DOHH2 (cell line): ENCODE data around the gene CR2.
"Not testable (repeated sequence)": the region's sequence is repeated elsewhere in the genome, so short reads cannot be mapped to it uniquely, and the experiment has no call there.

Experiments used
- H3F3A ChIP-seq: fragments of 200-600 bp; sonication (generic), shearing (Covaris generic); 2 replicates; pipeline ENCODE4 v1.6.0; 2016; ENCODE audit warnings: antibody characterized with exemption, mild to moderate bottlenecking; ENCODE audit not compliant: control insufficient read depth, insufficient read depth
- H3K27ac ChIP-seq: fragments of 200-600 bp; sonication (generic); 2 replicates; pipeline ENCODE4 v1.5.1; 2014; ENCODE audit warnings: low read depth, mild to moderate bottlenecking, low read length, moderate library complexity
- H3K27me3 ChIP-seq: fragments of 200-600 bp; sonication (generic); 2 replicates; pipeline ENCODE4 v1.6.1; 2014; ENCODE audit warnings: mild to moderate bottlenecking, low read length, mixed read lengths; ENCODE audit not compliant: control insufficient read depth
- H3K36me3 ChIP-seq: fragments of 200-600 bp; sonication (generic); 2 replicates; pipeline ENCODE4 v1.6.1; 2014; ENCODE audit warnings: mild to moderate bottlenecking, low read length, moderate library complexity, mixed read lengths; ENCODE audit not compliant: control insufficient read depth
- H3K4me1 ChIP-seq: fragments of 200-600 bp; sonication (generic); 2 replicates; pipeline ENCODE4 v1.6.1; 2014; ENCODE audit warnings: mild to moderate bottlenecking, low read length, mixed read lengths; ENCODE audit not compliant: control insufficient read depth
- H3K4me2 ChIP-seq: fragments of 200-600 bp; sonication (generic); 2 replicates; pipeline ENCODE4 v1.6.0; 2014; ENCODE audit warnings: mild to moderate bottlenecking, low read length, moderate library complexity
- H3K4me3 ChIP-seq: fragments of 200-600 bp; sonication (generic); 2 replicates; pipeline ENCODE4 v1.5.1; 2014; ENCODE audit warnings: mild to moderate bottlenecking, low read length, mixed read lengths
- H3K79me2 ChIP-seq: fragments of 200-600 bp; sonication (generic); 2 replicates; pipeline ENCODE4 v1.6.1; 2014; ENCODE audit warnings: mild to moderate bottlenecking, low read length, mixed read lengths; ENCODE audit not compliant: control insufficient read depth
- H3K9me2 ChIP-seq: fragments of 200-600 bp; sonication (generic); replicated peaks from 2 replicates; pipeline ENCODE4 v1.6.1; 2014; ENCODE audit warnings: mild to moderate bottlenecking, low read length, mixed read lengths; ENCODE audit not compliant: control insufficient read depth
- H3K9me3 ChIP-seq: fragments of 200-600 bp; sonication (generic); 2 replicates; pipeline ENCODE4 v1.6.1; 2014; ENCODE audit warnings: antibody characterized with exemption, low read length, mixed read lengths; ENCODE audit not compliant: control insufficient read depth, insufficient read depth
- H4K20me1 ChIP-seq: fragments of 200-600 bp; sonication (generic); 2 replicates; pipeline ENCODE4 v1.6.0; 2014; ENCODE audit warnings: low read depth, mild to moderate bottlenecking, antibody characterized with exemption, low read length, moderate library complexity; ENCODE audit not compliant: control insufficient read depth, insufficient read depth

The CR2 gene

DNA sequence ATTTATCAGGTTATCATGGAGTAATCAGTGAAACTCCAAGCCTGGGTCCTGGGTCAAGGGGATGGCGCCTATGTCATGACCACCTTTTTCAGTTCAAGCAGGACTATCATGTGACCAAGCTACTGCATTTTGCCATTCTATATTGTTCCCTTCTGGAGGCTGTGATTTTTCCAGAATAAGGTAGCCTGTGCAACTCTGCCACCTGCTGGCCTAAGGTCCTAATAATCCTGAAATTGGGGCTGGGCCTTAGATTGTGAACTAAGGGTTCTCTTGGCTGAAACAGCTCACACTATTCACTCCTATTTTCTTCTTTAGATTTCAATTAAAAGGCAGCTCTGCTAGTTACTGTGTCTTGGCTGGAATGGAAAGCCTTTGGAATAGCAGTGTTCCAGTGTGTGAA lies 74.3 kb downstream of the CR2 start:
- not testable (repeated sequence) for H3K4me2 ChIP-seq, H3K4me1 ChIP-seq, H3F3A ChIP-seq, H3K27me3 ChIP-seq, H3K9me3 ChIP-seq, H3K4me3 ChIP-seq, H3K27ac ChIP-seq, H3K36me3 ChIP-seq, H3K9me2 ChIP-seq, H3K79me2 ChIP-seq, H4K20me1 ChIP-seq

DNA sequence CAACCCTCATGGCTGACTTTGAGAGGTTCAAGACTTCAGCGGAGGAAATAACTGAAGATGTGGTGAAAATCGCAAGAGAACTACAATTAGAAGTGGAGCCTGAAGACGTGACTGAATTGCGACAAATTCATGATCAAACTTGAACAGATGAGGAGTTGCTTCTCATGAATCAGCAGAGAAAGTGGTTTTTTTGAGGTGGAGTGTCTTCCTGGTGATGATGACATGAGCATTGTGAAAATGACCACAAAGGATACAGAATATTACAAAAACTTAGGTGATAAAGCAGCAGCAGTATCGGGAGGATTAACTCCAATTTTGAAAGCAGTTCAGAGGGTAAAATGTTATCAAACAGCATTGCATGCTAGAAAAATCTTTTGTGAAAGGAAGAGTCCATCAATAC lies 82.1 kb downstream of the CR2 start:
- H3K36me3 ChIP-seq, H3K27ac ChIP-seq, H3K4me2 ChIP-seq, H3K79me2 ChIP-seq, H3K9me2 ChIP-seq, H3K4me3 ChIP-seq, H3F3A ChIP-seq, H3K9me3 ChIP-seq, H3K4me1 ChIP-seq, H4K20me1 ChIP-seq, H3K27me3 ChIP-seq: not testable (repeated sequence)
